Activated T-cell treated with anti-CD3 and anti-CD28 coated beads, Interleukin-2, amount 50 U/mL, for 72 hours (primary cell): ENCODE measurements around the gene SCNN1B. TPM values are rescaled to one million over a fixed set of nuclear protein-coding genes. Genes with fewer than 3 reads are reported as not detected.
"Not testable (repeated sequence)": the region's sequence is repeated elsewhere in the genome, so short reads cannot be mapped to it uniquely, and the experiment has no call there.

Source experiments
- ATAC-seq, 2 donors: fragments of 150-1000 bp; cut with Tn5 transposase; replicated peaks in 1 of 2; 2 replicates each; pipeline ENCODE4 v1.10.0; 2021; ENCODE audit warnings: moderate library complexity in 2 of 2, mild to moderate bottlenecking in 1 of 2
- DNase-seq, 2 donors: peaks; one replicate each; pipeline ENCODE4 v3.0.0; 2021 to 2022; ENCODE audit warnings: mixed read lengths in 1 of 2
- H3K27ac Mint-ChIP-seq: one replicate; pipeline ENCODE4 v1.8.0; 2022; ENCODE audit warnings: mild to moderate bottlenecking, moderate library complexity, mixed read lengths
- H3K27me3 Mint-ChIP-seq: one replicate; pipeline ENCODE4 v1.8.0; 2022; ENCODE audit warnings: low read depth, mixed read lengths
- H3K36me3 Mint-ChIP-seq, 2 donors: one replicate each; pipeline ENCODE4 v1.8.0; 2022; ENCODE audit warnings: mixed read lengths in 2 of 2, mild to moderate bottlenecking in 1 of 2; ENCODE audit not compliant: insufficient read depth in 2 of 2
- H3K4me1 Mint-ChIP-seq: one replicate; pipeline ENCODE4 v1.8.0; 2022; ENCODE audit warnings: low read depth, mixed read lengths
- H3K4me3 Mint-ChIP-seq, 2 donors: one replicate each; pipeline ENCODE4 v1.8.0; 2022; ENCODE audit warnings: mild to moderate bottlenecking in 2 of 2, mixed read lengths in 2 of 2, moderate library complexity in 2 of 2
- H3K9me3 Mint-ChIP-seq, 2 donors: one replicate each; pipeline ENCODE4 v1.8.0; 2022; ENCODE audit warnings: mixed read lengths in 2 of 2
- total RNA-seq, 2 donors: library from RNA; stranded (reverse); gene quantifications; one replicate each; pipeline ENCODE4 v1.2.3, GENCODE V29; 2022

SCNN1B gene
- total RNA-seq, 2 donors from 2014 or later = not detected

GRCh38 chr16:23356941-23357340, 54.8 kb downstream of the SCNN1B start:
- Mint-ChIP-seq H3K27ac (no peak overlapping the region), H3K4me3 (no peak overlapping the region), H3K27me3 (no peaks in the 10 kb centered on the region), H3K9me3 (peaks cover 0 to 1% of the 10 kb centered on the region in 2 donors), H3K36me3 (no peaks in the 10 kb centered on the region), H3K4me1 (no peaks in the 10 kb centered on the region)
- ATAC-seq (no peak), DNase-seq (no peak)

GRCh38 chr16:23357761-23358290, 55.7 kb downstream of the SCNN1B start:
- Mint-ChIP-seq H3K27ac (no peak overlapping the region), H3K36me3 (no peaks in the 10 kb centered on the region), H3K27me3 (no peaks in the 10 kb centered on the region), H3K4me3 (no peak overlapping the region), H3K4me1 (no peaks in the 10 kb centered on the region), H3K9me3 (no peaks in the 10 kb centered on the region)
- no peak for ATAC-seq
- DNase-seq = no peak

GRCh38 chr16:23359092-23359760, 57.1 kb downstream of the SCNN1B start:
- Mint-ChIP-seq H3K27ac (no peak overlapping the region), H3K27me3 (no peaks in the 10 kb centered on the region), H3K9me3 (no peaks in the 10 kb centered on the region), H3K36me3 (no peaks in the 10 kb centered on the region), H3K4me1 (no peaks in the 10 kb centered on the region), H3K4me3 (no peak overlapping the region)
- no peak for DNase-seq
- ATAC-seq = no peak

GRCh38 chr16:23362460-23363317, 60.6 kb downstream of the SCNN1B start:
- no peaks in the 10 kb centered on the region for H3K9me3 Mint-ChIP-seq
- H3K4me1 Mint-ChIP-seq = peaks cover 10% of the 10 kb centered on the region
- H3K27me3 Mint-ChIP-seq = no peaks in the 10 kb centered on the region
- H3K4me3 Mint-ChIP-seq = no peak overlapping the region
- no peak overlapping the region for H3K27ac Mint-ChIP-seq
- no peak for DNase-seq
- H3K36me3 Mint-ChIP-seq = no peaks in the 10 kb centered on the region
- ATAC-seq = no peak

DNA sequence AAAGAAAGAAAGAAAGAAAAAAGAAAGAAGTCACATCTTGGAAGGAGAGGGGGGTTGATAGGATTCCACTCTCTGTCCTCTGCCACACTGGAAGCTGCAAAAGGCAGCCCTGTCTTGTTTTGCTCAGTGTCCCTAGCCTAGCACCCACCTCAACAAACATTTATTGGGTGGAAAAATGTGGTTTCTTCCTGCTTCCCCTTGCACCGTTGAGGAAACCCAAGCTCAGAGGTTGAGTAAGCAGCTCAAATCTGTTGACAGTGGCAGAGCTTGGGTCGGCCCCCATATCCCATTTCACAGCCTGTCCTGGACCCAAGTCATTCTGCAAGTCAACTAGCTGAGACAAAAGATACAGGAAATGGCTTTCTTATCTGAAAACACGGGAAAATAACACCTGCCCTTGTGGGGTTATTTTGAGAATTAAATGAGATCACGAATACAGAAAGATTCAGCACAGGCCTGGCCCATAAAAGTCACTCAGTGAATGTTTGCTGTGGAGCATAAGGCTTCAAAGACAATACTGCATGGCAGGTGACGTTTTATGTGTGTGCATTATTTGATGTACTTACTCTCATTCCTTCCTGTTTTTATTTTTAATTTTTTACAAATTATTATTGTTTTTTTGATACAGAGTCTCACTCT, 63.6 kb downstream of the SCNN1B start:
- DNase-seq (no peak), ATAC-seq (peak; percentile 29 to 45)
- peaks cover 6% of the 10 kb centered on the region for H3K27me3 Mint-ChIP-seq
- no peaks in the 10 kb centered on the region for H3K36me3 Mint-ChIP-seq
- no peak overlapping the region for H3K27ac Mint-ChIP-seq
- H3K9me3 Mint-ChIP-seq = no peaks in the 10 kb centered on the region
- peaks cover 10% of the 10 kb centered on the region for H3K4me1 Mint-ChIP-seq
- H3K4me3 Mint-ChIP-seq = no peak overlapping the region

GRCh38 chr16:23366341-23366740, 64.2 kb downstream of the SCNN1B start:
- not testable (repeated sequence) for H3K4me3 Mint-ChIP-seq, H3K36me3 Mint-ChIP-seq, DNase-seq, ATAC-seq, H3K4me1 Mint-ChIP-seq, H3K27me3 Mint-ChIP-seq, H3K9me3 Mint-ChIP-seq, H3K27ac Mint-ChIP-seq

DNA sequence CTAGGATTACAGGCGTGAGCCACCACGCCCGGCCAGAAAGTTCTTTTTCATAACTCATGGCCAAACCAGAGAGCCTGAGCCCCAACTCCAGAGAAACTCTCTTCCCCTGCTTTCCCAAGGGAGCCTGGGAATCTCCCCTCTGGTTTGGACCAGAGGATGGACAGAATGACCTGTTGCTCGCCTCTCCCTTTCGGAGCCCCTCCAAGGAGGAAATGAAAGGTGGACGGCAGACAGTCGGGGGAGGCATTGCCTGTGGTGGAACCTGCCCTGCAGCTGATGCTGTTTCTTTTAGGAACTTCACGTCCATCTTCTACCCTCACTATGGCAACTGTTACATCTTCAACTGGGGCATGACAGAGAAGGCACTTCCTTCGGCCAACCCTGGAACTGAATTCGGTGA, 65.5 kb downstream of the SCNN1B start:
- H3K4me1 Mint-ChIP-seq = peaks cover 10% of the 10 kb centered on the region
- H3K36me3 Mint-ChIP-seq = no peaks in the 10 kb centered on the region
- DNase-seq = no peak
- no peak for ATAC-seq
- peaks cover 7% of the 10 kb centered on the region for H3K27me3 Mint-ChIP-seq
- H3K9me3 Mint-ChIP-seq = no peaks in the 10 kb centered on the region
- no peak overlapping the region for H3K4me3 Mint-ChIP-seq
- H3K27ac Mint-ChIP-seq = no peak overlapping the region

- Mint-ChIP-seq H3K9me3 (no peaks in the 10 kb centered on the region), H3K4me3 (no peak overlapping the region), H3K27me3 (peaks cover 7% of the 10 kb centered on the region), H3K27ac (no peak overlapping the region), H3K4me1 (peaks cover 10% of the 10 kb centered on the region), H3K36me3 (no peaks in the 10 kb centered on the region)
- ATAC-seq (no peak), DNase-seq (no peak)
These were observed 65.9 kb downstream of the SCNN1B start for GRCh38 chr16:23367988-23368387.

DNA sequence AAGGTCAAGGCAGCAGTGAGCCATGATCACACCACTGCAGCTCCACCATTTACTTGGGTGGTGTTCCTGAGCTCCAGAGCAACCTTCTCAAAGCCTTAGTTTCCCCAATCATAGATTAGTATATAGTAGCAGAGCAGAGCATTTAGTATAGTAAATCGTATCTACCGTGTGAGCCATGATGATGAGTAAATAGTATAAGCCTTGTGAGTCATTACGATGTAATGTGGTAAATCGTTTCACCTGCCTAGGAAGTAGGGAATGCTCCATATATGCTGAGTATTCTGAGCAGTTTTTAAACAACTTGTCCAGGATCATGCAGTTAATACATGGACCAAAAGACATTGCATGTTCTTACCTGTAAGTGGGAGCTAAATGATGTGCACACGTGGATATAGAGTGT, 66.4 kb downstream of the SCNN1B start:
- H3K36me3 Mint-ChIP-seq = no peaks in the 10 kb centered on the region
- peaks cover 7% of the 10 kb centered on the region for H3K27me3 Mint-ChIP-seq
- no peaks in the 10 kb centered on the region for H3K9me3 Mint-ChIP-seq
- DNase-seq (no peak), ATAC-seq (no peak)
- no peak overlapping the region for H3K27ac Mint-ChIP-seq
- peaks cover 10% of the 10 kb centered on the region for H3K4me1 Mint-ChIP-seq
- no peak overlapping the region for H3K4me3 Mint-ChIP-seq

DNA sequence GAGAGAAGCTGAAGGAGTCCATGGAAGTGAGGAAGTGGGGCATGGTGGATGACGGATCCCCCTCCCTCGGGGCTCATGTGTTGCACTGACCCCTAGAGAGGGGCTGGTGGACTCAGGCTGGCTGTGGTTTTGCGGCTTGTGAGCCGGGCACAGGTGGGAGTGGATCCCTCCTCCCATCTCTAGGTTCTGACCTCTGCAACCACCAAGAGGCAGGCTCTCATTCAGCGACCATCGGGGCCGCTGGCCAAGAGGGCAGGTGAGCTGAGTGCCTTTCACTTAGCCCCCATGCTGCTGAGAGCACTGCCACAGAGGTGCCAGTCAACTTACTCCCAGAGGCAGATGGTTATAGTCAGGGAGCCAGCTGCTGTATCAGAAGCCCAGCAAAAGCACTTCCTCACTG, 67.3 kb downstream of the SCNN1B start:
- H3K4me1 Mint-ChIP-seq = peaks cover 10% of the 10 kb centered on the region
- ATAC-seq = no peak
- H3K4me3 Mint-ChIP-seq = no peak overlapping the region
- H3K27me3 Mint-ChIP-seq = peaks cover 7% of the 10 kb centered on the region
- H3K36me3 Mint-ChIP-seq = no peaks in the 10 kb centered on the region
- no peaks in the 10 kb centered on the region for H3K9me3 Mint-ChIP-seq
- H3K27ac Mint-ChIP-seq = no peak overlapping the region
- no peak for DNase-seq

- DNase-seq (no peak), ATAC-seq (no peak)
- Mint-ChIP-seq H3K27me3 (peaks cover 7% of the 10 kb centered on the region), H3K9me3 (no peaks in the 10 kb centered on the region), H3K4me1 (no peaks in the 10 kb centered on the region), H3K4me3 (no peak overlapping the region), H3K27ac (no peak overlapping the region), H3K36me3 (no peaks in the 10 kb centered on the region)
These were observed 69.3 kb downstream of the SCNN1B start for GRCh38 chr16:23371368-23371767.

DNA sequence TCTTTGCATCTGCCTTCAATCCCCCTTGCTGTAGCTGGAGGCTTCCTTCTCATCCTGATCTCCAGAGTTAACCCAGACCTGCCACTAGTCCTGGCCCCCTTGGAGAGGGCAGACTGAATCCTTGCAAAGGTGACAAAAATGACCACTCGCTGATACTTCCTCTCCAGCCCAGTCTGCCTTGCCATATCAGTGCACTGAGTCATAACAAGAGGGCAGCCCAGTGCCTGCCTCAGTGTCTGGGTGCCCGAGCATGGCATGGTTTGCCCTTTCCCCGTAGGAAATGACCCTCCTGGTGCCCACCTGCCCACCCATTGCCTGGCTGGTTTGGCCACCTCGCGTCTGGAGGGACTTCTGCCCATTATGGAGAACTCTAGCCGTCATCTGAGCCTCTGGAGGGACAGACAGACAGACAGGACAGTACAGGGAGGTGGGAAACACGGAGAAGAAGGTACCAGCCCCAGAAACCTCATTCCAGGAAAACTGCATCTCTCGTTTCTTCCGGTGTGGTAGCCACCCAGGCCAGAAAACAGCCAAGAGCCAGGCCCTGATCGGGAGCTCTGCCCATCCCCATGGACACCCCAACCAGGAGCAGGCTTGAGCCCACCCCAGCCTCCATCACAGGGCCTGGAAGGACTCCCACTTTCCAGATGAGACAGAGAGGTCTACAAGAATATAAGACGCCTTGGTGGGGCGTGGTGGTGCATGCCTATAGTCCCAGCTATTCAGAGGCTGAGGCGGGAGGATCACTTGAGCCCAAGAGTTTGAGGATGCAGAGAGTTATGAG, 71.5 kb downstream of the SCNN1B start:
- ATAC-seq (no peak), DNase-seq (no peak)
- Mint-ChIP-seq H3K4me1 (no peaks in the 10 kb centered on the region), H3K9me3 (no peaks in the 10 kb centered on the region), H3K27me3 (peaks cover 7% of the 10 kb centered on the region), H3K4me3 (no peak overlapping the region), H3K36me3 (no peaks in the 10 kb centered on the region), H3K27ac (no peak overlapping the region)
